NCI-H1436 treated with DMSO at 0.1 percent for 48 hours (cell line): ENCODE results near the gene PCBP3.
"Not testable (repeated sequence)": the region's sequence is repeated elsewhere in the genome, so short reads cannot be mapped to it uniquely, and the experiment has no call there.

Experiments used
- DNase-seq: peaks from one replicate; lab custom pipeline; 2025; lab: John Stamatoyannopoulos, UW

Gene PCBP3

GRCh38 chr21:45808663-45809062 is 165.1 kb downstream of the PCBP3 start:
- not testable (repeated sequence) for DNase-seq

DNA sequence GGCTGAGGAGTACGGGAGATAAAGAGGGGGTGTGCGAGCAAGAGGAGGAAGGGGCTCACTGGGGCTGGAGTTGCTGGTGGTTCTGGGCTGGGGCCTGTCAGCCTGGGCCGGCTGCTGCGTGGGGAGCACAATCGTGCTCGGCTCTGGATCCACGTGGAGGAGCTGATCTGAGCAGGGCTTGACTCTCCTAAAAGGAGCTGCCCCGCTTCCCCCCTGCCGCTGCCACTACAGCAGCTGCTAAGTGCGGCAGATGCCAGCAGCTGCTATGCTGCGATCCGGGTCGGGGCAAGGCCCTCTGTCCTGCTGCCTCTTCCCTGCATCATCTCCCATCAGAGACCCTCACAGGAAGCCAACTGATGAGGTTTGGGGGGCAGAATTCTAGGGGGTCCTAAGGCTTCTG is 165.9 kb downstream of the PCBP3 start:
- no peak for DNase-seq

DNA sequence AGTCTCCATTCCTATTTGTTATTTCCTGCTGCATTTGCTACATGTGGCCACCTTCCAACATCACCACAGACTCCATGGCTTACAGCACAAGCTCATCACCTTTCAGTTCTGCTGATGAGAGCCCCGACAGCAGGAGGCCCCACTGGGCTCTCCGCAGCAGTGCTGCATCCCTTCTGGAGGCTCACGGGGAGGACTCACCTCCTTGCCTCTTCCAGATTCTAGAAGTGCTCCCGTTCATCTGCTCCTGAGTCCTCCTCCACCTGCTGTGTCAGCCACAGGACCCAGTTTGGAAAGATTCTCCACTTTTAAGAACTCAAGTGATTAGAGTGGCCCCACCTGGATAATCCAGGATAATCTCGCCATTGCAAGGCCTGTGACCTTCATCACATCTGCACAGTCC is 167.6 kb downstream of the PCBP3 start:
- no peak for DNase-seq

DNA sequence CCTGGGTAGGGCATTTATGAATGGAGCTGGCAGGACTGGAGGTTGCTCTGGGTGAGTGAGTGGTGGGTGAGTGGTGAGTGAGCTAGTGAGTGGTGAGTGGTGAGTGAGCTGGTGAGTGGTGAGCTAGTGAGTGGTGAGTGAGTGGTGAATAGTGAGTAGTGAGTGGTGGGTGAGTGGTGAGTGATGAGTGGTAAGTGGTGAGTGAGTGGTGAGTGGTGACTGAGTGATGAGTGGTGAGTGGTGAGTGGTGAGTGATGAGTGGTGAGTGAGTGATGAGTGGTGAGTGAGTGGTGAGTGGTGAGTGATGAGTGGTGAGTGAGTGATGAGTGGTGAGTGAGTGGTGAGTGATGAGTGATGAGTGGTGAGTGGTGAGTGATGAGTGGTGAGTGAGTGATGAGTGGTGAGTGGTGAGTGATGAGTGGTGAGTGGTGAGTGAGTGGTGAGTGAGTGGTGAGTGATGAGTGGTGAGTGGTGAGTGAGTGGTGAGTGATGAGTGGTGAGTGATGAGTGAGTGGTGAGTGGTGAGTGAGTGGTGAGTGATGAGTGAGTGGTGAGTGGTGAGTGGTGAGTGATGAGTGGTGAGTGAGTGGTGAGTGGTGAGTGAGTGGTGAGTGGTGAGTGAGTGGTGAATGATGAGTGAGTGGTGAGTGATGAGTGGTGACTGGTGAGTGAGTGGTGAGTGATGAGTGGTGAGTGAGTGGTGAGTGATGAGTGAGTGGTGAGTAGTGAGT is 170.8 kb downstream of the PCBP3 start:
- not testable (repeated sequence) for DNase-seq

GRCh38 chr21:45815781-45816180 is 172.3 kb downstream of the PCBP3 start:
- not testable (repeated sequence) for DNase-seq

DNA sequence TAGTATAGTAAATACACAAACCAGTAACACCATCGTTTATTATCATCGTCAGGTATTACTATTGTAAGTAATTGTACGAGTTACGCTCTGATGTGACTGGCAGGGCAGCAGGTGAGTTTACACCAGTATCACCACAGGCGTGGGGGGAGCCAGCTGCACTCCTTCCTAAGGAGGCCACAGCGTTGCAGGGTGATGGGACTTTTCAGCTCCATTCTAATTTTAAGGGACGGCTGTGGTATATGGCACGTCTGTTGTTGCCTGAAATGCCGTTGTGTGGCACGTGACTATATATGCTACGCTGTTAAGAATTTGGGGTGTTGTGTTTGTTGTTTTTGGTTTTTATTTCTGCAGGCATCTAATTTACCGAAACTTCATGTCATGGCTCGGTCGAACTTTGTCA is 173.3 kb downstream of the PCBP3 start:
- DNase-seq: no peak

DNA sequence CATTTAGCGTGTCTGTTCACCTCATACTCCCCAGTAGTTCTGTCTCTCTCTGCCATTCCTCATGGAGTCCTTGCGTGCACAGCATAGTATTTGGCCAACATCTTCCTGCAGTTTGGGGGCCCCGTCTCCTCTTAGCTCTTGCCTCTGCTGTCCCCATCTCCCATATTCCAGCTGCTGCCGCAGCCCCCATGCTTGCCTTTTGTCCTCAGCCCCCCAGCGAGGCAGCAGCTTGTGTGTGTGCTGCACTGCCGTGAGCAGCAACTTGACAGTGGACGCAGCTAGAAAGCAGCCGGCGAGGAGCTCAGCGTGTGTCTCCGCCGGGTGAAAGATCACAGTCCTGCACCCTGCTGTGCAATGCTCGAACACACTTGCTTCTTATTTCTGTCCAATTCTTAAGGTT is 173.8 kb downstream of the PCBP3 start:
- no peak for DNase-seq

- no peak for DNase-seq
These were observed 174.9 kb downstream of the PCBP3 start for GRCh38 chr21:45818276-45818903.

GRCh38 chr21:45818904-45819285 is 175.4 kb downstream of the PCBP3 start:
- no peak for DNase-seq

DNA sequence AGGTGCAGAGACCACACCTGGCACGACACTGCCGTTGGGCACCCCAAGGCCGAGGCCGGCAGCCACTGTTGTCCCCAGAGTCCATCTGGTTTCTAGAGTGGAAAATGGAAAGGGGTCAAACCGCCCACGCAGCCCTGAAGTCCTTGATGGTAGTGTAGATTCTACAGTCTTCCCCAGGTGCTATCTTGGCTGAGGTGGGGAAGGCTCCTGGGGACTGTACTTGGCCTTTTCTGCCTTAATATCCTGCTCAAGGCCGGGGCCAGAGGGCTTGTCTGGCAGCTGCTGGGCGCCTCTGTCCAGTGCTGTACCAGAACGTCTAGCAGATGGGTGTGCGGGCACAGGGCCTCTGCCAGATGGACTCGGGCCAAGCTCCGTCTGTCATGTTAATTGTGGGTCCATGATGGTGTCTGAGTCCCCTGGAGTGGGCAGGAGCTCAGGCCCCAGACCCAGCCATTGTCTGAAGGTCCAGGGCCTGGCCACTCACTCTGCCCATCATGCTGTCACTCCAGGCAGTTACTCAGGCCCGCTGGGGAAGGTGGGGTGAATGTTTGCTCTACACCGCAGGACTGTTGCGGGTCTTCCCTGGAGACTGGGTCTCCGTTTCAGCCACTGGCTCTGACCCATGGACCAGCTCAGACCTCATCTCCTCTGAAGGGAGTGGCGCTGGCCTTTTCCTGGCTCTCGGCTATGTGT is 176.1 kb downstream of the PCBP3 start:
- DNase-seq: no peak

GRCh38 chr21:45820171-45821091 is 176.9 kb downstream of the PCBP3 start:
- DNase-seq: no peak

- no peak for DNase-seq
These were observed 177.9 kb downstream of the PCBP3 start for GRCh38 chr21:45821315-45821962.

DNA sequence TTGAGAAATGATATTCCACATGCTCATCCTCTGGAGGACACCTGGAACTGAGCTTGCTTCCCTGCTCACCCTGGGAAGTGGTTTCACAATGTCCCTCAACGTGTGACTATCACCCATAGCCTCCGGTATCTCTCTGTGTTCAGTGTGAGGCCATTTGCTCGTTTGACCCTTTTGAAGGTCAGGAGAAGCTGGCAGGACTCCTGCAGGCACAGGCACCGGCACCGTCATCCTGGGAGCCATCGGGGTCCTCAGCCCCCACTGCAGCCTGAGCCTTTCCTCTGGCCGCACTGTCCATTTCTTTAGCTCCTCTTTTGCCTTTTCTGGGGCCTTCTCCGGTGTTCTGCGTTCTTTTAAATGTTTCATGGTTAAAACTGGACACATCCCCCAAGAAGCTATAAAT is 178.5 kb downstream of the PCBP3 start:
- no peak for DNase-seq

GRCh38 chr21:45822429-45823099 is 179.0 kb downstream of the PCBP3 start:
- DNase-seq: no peak

DNA sequence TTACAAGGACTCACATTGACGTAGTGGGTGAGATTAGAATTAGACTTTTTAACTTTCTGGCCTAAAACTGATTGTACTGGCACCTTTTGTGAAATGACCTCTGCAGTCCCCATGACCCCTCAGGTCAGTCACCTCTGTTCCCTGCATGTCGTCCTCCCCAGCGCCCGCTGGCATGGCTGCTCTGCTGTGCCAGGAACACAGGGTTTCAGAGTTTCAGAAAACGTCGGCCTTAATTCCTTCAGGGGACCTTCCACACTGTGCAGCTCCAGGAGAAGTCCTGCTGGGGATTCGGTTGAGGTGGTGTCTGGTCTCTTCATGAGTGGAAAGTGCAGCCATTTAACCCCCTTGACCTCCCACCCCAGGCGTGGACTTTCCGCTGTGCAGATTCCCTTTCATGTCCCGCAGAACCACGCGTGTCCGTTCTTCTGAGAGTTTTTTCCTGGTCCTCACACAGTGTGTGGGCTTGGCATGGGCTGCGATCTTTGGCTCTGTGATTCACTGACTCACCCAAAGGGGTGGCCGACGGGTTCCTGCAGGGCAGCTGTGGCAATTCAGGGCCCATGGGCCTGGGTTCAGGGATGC is 179.7 kb downstream of the PCBP3 start:
- no peak for DNase-seq

DNA sequence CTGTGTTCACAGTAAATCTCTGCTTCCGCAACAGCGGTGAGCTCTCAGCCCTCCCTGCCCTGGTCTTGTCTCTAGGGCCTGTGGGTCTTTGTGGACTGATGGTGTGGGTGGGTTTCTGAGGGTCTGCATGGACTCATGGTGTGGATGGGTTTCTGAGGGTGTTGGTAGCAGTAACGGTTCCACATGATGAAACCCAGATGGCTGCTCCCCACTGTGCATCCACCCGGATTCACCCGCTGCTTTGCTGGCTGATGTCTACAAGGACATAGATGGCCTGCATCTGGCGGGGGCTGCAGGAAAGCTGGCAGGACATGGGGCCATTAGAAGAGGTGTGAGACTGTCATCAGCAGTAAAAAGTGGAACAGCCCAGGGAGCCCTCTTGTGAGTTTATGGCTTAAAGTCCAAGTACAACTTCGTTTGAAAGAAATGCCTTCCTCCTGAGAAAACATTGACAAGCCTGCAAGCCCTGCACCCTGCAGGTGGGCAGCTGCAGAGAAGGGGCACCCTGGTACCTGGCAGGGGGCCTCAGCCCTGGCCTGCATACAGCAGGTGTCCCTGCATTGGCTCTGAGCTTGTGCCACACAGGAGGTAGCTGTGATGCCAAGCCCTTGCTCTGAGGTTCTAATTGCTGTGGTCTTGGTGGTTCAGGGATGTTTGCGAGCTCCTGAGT is 181.2 kb downstream of the PCBP3 start:
- DNase-seq: no peak

DNA sequence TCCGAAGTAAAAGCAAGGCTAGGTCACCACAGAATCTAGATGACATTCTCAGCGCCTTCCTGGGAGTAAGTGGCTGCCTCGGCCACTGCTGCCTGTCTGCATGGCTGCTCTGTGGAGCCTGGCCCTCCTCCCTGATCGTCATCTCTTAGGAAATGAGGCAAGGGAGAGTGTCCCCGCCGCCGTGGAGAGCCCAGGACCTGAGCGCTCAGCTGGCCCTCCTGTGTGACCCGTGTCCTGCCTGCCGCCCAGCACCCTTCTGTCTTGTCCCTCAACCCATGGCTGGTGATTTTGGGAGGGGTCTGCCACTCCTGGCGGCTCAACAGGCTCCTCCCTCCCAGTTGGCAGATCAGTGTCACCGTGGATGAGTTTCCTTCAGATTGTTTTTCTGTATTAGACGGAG is 181.7 kb downstream of the PCBP3 start:
- DNase-seq: no peak

DNA sequence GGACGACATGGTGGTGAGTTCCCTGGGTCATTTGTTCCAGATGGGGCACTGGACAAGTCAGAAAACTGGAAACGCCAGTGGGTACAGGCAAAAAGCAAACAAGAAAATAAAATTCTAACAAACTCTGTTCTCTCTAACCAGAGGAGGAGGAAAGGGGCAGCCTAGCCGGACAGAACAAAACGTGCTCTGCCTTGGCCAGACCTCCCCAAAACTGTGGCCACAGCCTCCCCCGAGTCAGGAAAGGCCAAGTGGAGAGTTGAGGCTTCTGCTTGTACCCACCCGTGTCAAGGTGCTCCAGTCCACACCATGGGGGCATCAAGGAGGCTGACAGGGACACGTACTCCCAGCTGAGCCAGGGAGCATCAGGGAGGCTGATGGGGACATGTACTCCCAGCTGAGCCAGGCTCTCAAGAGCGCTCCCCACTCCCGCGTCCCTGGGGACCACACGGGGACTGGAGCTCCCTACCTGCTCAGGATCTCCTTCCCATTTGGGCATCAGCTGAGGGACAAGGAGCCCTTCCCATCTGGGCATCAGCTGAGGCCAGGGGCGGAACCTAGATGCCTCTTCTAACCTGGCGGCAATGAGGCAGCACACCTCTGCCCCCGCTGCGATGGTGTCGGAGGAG is 183.3 kb downstream of the PCBP3 start:
- no peak for DNase-seq

DNA sequence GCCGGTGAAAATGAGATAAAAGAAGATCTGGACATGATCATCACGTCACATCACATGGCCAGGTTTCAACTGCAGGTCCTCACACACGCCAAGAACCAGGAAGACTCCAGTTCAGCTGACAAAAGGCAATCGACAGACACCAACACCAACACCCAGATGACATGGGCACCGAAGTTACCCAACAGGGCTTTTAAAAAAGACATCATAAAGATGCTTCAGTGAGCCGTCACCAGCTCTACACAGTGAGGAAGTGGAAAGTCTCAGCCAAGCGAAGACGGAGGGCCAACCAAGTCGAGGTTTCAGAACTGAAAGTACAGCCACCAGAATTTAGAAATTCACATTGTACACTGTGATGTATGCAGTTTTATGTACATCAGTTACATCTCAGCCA is 183.8 kb downstream of the PCBP3 start:
- DNase-seq: no peak
